Astrocyte (in vitro differentiated cells and primary cell): Measurements from ENCODE around the gene CUL7. TPM values are rescaled to one million over a fixed set of nuclear protein-coding genes. Genes with fewer than 3 reads are reported as not detected.

Source experiments
- DNase-seq: peaks from one replicate; pipeline ENCODE4 v3.0.0-alpha.2; 2010; ENCODE audit warnings: low read depth
- FAIRE-seq: peaks from 2 replicates; lab custom pipeline; 2011; peaks lifted over from hg19 to GRCh38; lab: Jason Lieb, UNC
- H2AFZ ChIP-seq: 2 replicates; pipeline ENCODE4 v1.6.0; 2012; ENCODE audit warnings: low read depth, low read length, inconsistent platforms
- H3K27ac ChIP-seq: 2 replicates; pipeline ENCODE4 v1.5.1; 2011; ENCODE audit warnings: low read depth, low read length, inconsistent platforms
- H3K27me3 ChIP-seq: 2 replicates; pipeline ENCODE4 v1.6.0; 2011; ENCODE audit warnings: low read length, inconsistent platforms; ENCODE audit not compliant: insufficient read depth
- H3K36me3 ChIP-seq: 2 replicates; pipeline ENCODE4 v1.5.1; 2011; ENCODE audit warnings: low read length, inconsistent platforms; ENCODE audit not compliant: insufficient read depth
- H3K4me1 ChIP-seq: 2 replicates; pipeline ENCODE4 v1.5.1; 2011; ENCODE audit warnings: low read length, inconsistent platforms; ENCODE audit not compliant: insufficient read depth
- H3K4me2 ChIP-seq: 2 replicates; pipeline ENCODE4 v1.6.0; 2012; ENCODE audit warnings: low read length, inconsistent platforms
- H3K4me3 ChIP-seq: 2 replicates; pipeline ENCODE4 v1.5.1; 2011; ENCODE audit warnings: low read depth, mild to moderate bottlenecking, low read length, inconsistent platforms; ENCODE audit not compliant: insufficient read depth
- H3K79me2 ChIP-seq: 2 replicates; pipeline ENCODE4 v1.6.0; 2012; ENCODE audit warnings: mild to moderate bottlenecking, low read length, inconsistent platforms; ENCODE audit not compliant: insufficient read depth
- H3K9ac ChIP-seq: 2 replicates; pipeline ENCODE4 v1.6.0; 2012; ENCODE audit warnings: mild to moderate bottlenecking, low read length, inconsistent platforms
- H3K9me3 ChIP-seq: 2 replicates; pipeline ENCODE4 v1.5.1; 2012; ENCODE audit warnings: low read depth, mild to moderate bottlenecking, low read length, inconsistent platforms; ENCODE audit not compliant: insufficient read depth
- H4K20me1 ChIP-seq: 2 replicates; pipeline ENCODE4 v1.6.0; 2012; ENCODE audit warnings: low read length, inconsistent platforms; ENCODE audit not compliant: insufficient read depth
- H3K27ac Mint-ChIP-seq: one replicate; pipeline ENCODE4 v1.8.0; 2021; ENCODE audit warnings: mild to moderate bottlenecking, mixed read lengths; ENCODE audit not compliant: unreplicated experiment
- H3K27me3 Mint-ChIP-seq: one replicate; pipeline ENCODE4 v1.8.0; 2021; ENCODE audit warnings: low read depth, mixed read lengths; ENCODE audit not compliant: unreplicated experiment
- H3K36me3 Mint-ChIP-seq: one replicate; pipeline ENCODE4 v1.8.0; 2021; ENCODE audit warnings: low read depth, mixed read lengths; ENCODE audit not compliant: unreplicated experiment
- H3K4me1 Mint-ChIP-seq: one replicate; pipeline ENCODE4 v1.8.0; 2021; ENCODE audit warnings: low read depth, mixed read lengths; ENCODE audit not compliant: unreplicated experiment
- H3K4me3 Mint-ChIP-seq: one replicate; pipeline ENCODE4 v1.8.0; 2021; ENCODE audit warnings: mild to moderate bottlenecking, moderate library complexity, mixed read lengths; ENCODE audit not compliant: unreplicated experiment
- H3K9me3 Mint-ChIP-seq: one replicate; pipeline ENCODE4 v1.8.0; 2021; ENCODE audit warnings: mild to moderate bottlenecking, mixed read lengths; ENCODE audit not compliant: unreplicated experiment
- EZH2 ChIP-seq: IDR thresholded peaks from 2 replicates; pipeline ENCODE4 v1.6.1; 2012; ENCODE audit warnings: mild to moderate bottlenecking, low read length, inconsistent platforms; ENCODE audit not compliant: insufficient read depth
- total RNA-seq: library from RNA; stranded (reverse); gene quantifications from 2 replicates; pipeline ENCODE4 v1.2.1, GENCODE V29; 2021
- TF ChIP-seq, protein P1 (sequence below): IDR thresholded peaks from 2 replicates; pipeline ENCODE4 v1.5.1; 2011; ENCODE audit warnings: low read depth, mild to moderate bottlenecking, inconsistent platforms, low read length, moderate library complexity; ENCODE audit not compliant: insufficient read depth

Gene CUL7
- total RNA-seq, 1 donor from 2014 or later, result 21.2 TPM

DNA sequence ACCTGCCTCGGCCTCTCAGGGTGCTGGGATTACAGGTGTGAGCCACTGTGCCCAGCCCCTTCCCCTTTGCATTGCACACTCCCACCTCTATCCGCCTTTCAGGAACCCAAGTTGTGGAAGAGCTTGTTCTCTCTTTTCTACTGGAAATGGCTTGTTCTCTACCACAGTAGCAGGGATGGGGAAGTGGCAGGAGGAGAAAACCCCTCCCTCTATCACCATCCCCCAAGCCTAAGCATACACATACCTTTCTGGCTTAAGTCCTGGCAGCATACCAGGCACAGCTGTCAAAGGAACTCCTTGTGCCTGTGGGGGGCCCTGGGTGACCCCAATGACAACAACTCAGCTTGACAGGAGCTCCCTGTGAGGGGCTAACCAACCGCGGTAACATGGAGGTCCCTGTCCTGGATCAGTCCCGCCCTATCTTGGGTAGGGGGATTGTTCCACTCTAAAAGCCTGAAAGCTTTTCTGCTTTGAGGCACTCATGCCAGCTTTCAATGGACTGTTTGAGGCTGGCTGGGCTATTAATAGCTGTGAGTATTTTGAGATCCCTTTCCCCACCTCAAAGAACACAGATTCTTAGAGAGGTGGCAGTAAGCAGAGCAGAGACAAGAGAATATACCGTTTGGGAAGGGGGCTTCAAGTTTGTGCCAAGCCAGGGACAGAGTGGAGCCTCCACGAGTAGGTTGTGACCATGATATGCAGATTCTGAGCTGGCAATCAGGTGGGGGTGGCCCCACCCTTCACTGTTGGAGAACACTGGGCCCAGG, 37.3 kb downstream of the CUL7 start:
- Mint-ChIP-seq H3K27ac (peak overlapping the region; percentile 91), H3K9me3 (no peaks in the 10 kb centered on the region), H3K4me3 (peak overlapping the region; percentile 92), H3K4me1 (peaks cover 17% of the 10 kb centered on the region), H3K27me3 (no peaks in the 10 kb centered on the region), H3K36me3 (peaks cover 15% of the 10 kb centered on the region)
- no peak for TF ChIP-seq EZH2
- TF ChIP-seq, protein P1, sequence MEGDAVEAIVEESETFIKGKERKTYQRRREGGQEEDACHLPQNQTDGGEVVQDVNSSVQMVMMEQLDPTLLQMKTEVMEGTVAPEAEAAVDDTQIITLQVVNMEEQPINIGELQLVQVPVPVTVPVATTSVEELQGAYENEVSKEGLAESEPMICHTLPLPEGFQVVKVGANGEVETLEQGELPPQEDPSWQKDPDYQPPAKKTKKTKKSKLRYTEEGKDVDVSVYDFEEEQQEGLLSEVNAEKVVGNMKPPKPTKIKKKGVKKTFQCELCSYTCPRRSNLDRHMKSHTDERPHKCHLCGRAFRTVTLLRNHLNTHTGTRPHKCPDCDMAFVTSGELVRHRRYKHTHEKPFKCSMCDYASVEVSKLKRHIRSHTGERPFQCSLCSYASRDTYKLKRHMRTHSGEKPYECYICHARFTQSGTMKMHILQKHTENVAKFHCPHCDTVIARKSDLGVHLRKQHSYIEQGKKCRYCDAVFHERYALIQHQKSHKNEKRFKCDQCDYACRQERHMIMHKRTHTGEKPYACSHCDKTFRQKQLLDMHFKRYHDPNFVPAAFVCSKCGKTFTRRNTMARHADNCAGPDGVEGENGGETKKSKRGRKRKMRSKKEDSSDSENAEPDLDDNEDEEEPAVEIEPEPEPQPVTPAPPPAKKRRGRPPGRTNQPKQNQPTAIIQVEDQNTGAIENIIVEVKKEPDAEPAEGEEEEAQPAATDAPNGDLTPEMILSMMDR, result no peak
- no peaks in the 10 kb centered on the region for H3K9me3 ChIP-seq
- peaks cover 79% of the 10 kb centered on the region for H3K79me2 ChIP-seq
- FAIRE-seq (no peak), DNase-seq (no peak)
- peak overlapping the region; percentile 31 for H3K9ac ChIP-seq
- peaks cover 18% of the 10 kb centered on the region for H3K36me3 ChIP-seq
- peaks cover 33% of the 10 kb centered on the region for H4K20me1 ChIP-seq
- H2AFZ ChIP-seq, result no peak overlapping the region
- H3K4me3 ChIP-seq, result no peak overlapping the region
- no peaks in the 10 kb centered on the region for H3K27me3 ChIP-seq
- peak overlapping the region; percentile 25 for H3K4me2 ChIP-seq
- H3K27ac ChIP-seq, result no peak overlapping the region
- peaks cover 33% of the 10 kb centered on the region for H3K4me1 ChIP-seq

- peaks cover 75% of the 10 kb centered on the region for H3K79me2 ChIP-seq
- peaks cover 23% of the 10 kb centered on the region for H3K36me3 ChIP-seq
- Mint-ChIP-seq H3K27me3 (no peaks in the 10 kb centered on the region), H3K4me1 (peaks cover 15% of the 10 kb centered on the region), H3K4me3 (peak overlapping the region; percentile 92), H3K27ac (peak overlapping the region; percentile 85), H3K36me3 (peaks cover 17% of the 10 kb centered on the region), H3K9me3 (no peaks in the 10 kb centered on the region)
- peak overlapping the region; percentile 12 for H2AFZ ChIP-seq
- H3K27ac ChIP-seq, result peak overlapping the region; percentile 73
- DNase-seq (peak; percentile 23), FAIRE-seq (no peak)
- H3K27me3 ChIP-seq, result no peaks in the 10 kb centered on the region
- H3K4me1 ChIP-seq, result peaks cover 26% of the 10 kb centered on the region
- TF ChIP-seq EZH2, result no peak
- TF ChIP-seq, protein P1, result no peak
- H3K4me3 ChIP-seq, result peak overlapping the region; percentile 93
- peak overlapping the region; percentile 96 for H3K9ac ChIP-seq
- no peaks in the 10 kb centered on the region for H3K9me3 ChIP-seq
- peaks cover 33% of the 10 kb centered on the region for H4K20me1 ChIP-seq
- peak overlapping the region; percentile 98 for H3K4me2 ChIP-seq
Observed at GRCh38 chr6:43014434-43014909, 39.2 kb downstream of the CUL7 start.
